ENCODE results near the gene TCF12. TPM values are rescaled to one million over a fixed set of nuclear protein-coding genes. Genes with fewer than 3 reads are reported as not detected.

The TCF12 gene
- total RNA-seq, 4 donors from 2014 or later: 50.5 to 117 (median 89.8) TPM

DNA sequence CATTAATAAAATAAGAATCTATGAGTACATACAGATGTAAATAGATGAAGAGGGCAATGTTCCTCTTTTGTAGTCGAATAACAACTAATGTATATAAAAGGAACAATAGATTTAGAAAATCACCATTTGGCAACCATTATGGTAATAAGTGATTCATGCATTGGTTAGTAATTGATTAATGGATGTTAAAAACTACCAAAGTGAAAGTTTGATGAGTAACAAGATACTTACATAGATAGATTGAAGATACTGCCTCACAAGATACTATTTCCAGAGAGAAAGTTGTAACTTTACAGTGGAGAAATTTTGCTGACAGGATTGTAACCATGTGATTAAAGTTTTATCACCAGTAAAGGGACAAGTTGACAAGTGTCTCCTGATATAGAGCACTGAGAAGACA is 55.0 kb downstream of the TCF12 start:
- TF ChIP-seq, protein P1, sequence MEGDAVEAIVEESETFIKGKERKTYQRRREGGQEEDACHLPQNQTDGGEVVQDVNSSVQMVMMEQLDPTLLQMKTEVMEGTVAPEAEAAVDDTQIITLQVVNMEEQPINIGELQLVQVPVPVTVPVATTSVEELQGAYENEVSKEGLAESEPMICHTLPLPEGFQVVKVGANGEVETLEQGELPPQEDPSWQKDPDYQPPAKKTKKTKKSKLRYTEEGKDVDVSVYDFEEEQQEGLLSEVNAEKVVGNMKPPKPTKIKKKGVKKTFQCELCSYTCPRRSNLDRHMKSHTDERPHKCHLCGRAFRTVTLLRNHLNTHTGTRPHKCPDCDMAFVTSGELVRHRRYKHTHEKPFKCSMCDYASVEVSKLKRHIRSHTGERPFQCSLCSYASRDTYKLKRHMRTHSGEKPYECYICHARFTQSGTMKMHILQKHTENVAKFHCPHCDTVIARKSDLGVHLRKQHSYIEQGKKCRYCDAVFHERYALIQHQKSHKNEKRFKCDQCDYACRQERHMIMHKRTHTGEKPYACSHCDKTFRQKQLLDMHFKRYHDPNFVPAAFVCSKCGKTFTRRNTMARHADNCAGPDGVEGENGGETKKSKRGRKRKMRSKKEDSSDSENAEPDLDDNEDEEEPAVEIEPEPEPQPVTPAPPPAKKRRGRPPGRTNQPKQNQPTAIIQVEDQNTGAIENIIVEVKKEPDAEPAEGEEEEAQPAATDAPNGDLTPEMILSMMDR (IDR thresholded peaks at IDR 0.05): no peak
- no peak for TF ChIP-seq POLR2A (IDR thresholded peaks at IDR 0.05)
- intact Hi-C loops (cut with DNase I; ENCODE audit: low total_unique reads): no loop called here
- WGBS, 2 donors: 77 to 79% methylated on average over 1 of the region's 1 CpG
- DNase-seq (ENCODE audit: low spot score in 2 of 2): no peak
- H3K4me3 ChIP-seq (ENCODE audit: low read depth, poor library complexity, severe bottlenecking): no peak overlapping the region

GRCh38 chr15:56977232-56977631 is 58.8 kb downstream of the TCF12 start:
- whole genome bisulfite sequencing, 2 donors: 74 to 81% methylated on average over 9 of the region's 9 CpGs
- TF ChIP-seq, protein P1 (IDR thresholded peaks at IDR 0.05): no peak
- no peak for TF ChIP-seq POLR2A (IDR thresholded peaks at IDR 0.05)
- H3K4me3 ChIP-seq (ENCODE audit: low read depth, poor library complexity, severe bottlenecking): no peak overlapping the region
- intact Hi-C loops (cut with DNase I; ENCODE audit: low total_unique reads): no loop called here
- no peak for DNase-seq (ENCODE audit: low spot score in 2 of 2)

GRCh38 chr15:56978898-56979662 is 60.6 kb downstream of the TCF12 start:
- H3K4me3 ChIP-seq (ENCODE audit: low read depth, poor library complexity, severe bottlenecking): no peak overlapping the region
- intact Hi-C loops (cut with DNase I; ENCODE audit: low total_unique reads): no loop called here
- no peak for DNase-seq (ENCODE audit: low spot score in 2 of 2)
- WGBS, 2 donors: 74 to 82% methylated on average over 2 of the region's 2 CpGs
- TF ChIP-seq, protein P1 (IDR thresholded peaks at IDR 0.05): no peak
- TF ChIP-seq POLR2A (IDR thresholded peaks at IDR 0.05): no peak

DNA sequence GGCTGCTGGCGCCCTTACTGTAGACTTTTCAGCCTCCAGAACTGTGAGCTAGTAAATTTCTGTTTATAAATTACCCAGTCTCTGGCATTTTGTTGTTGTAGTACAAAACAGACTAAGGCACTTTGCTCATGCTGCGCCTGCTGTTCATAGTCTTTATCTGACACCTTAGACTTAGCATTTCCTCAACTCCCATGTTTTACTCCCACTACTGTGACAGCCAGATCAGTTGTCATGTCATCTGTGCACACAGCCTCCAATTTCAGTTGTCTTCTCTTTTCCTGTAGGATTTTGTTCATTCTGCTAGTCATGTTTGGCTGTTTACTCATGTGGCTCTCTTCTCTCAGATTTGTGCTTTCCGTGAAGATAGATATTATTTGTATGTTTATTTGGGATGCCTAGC is 62.0 kb downstream of the TCF12 start:
- H3K4me3 ChIP-seq (ENCODE audit: low read depth, poor library complexity, severe bottlenecking): no peak overlapping the region
- intact Hi-C loops (cut with DNase I; ENCODE audit: low total_unique reads): no loop called here
- TF ChIP-seq, protein P1 (IDR thresholded peaks at IDR 0.05): no peak
- TF ChIP-seq POLR2A (IDR thresholded peaks at IDR 0.05): no peak
- no peak for DNase-seq (ENCODE audit: low spot score in 2 of 2)
- WGBS, 2 donors: 97 to 99% methylated on average over 3 of the region's 3 CpGs

DNA sequence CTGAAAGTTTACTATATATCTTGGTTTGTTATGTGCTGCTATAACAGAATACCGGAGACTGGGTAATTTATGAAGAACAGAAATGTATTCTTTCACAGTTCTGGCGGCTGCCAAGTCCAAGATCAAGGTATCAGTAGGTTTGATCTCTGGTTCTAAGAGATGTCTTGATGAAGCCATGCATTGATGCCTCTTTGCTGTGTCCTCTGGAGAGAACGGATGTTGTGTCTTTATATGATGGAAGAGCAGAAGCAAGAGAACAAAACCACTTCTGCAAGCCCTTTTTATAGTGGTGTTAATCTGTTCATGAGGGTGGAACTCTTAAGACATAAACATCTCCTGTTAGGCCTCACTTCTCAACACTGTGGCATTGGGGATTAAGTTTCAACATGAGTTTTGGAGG is 62.7 kb downstream of the TCF12 start:
- intact Hi-C loops (cut with DNase I; ENCODE audit: low total_unique reads): no loop called here
- WGBS, 2 donors: 85 to 91% methylated on average over 3 of the region's 3 CpGs
- H3K4me3 ChIP-seq (ENCODE audit: low read depth, poor library complexity, severe bottlenecking): no peak overlapping the region
- DNase-seq (ENCODE audit: low spot score in 2 of 2): no peak
- TF ChIP-seq POLR2A (IDR thresholded peaks at IDR 0.05): no peak
- TF ChIP-seq, protein P1 (IDR thresholded peaks at IDR 0.05): no peak

GRCh38 chr15:56982987-56983386 is 64.5 kb downstream of the TCF12 start:
- 62 to 63% methylated on average over 1 of the region's 1 CpG for WGBS, 2 donors
- no peak for TF ChIP-seq POLR2A (IDR thresholded peaks at IDR 0.05)
- TF ChIP-seq, protein P1 (IDR thresholded peaks at IDR 0.05): no peak

More at GRCh38 chr15:56982987-56983386, 64.5 kb downstream of the TCF12 start:
- H3K4me3 ChIP-seq (ENCODE audit: low read depth, poor library complexity, severe bottlenecking): no peak overlapping the region
- intact Hi-C loops (cut with DNase I; ENCODE audit: low total_unique reads): no loop called here
- DNase-seq (ENCODE audit: low spot score in 2 of 2): no peak
